HepG2 (cell line): Measurements from ENCODE around the gene PIP4K2C. TPM values are rescaled to one million over a fixed set of nuclear protein-coding genes. Genes with fewer than 3 reads are reported as not detected.
A peak's percentile ranks its signal among the peaks of the same experiment; 100 is the strongest.

Experiments used
- ARHGAP35 ChIP-seq: sonication (generic); formaldehyde crosslinking; IDR thresholded peaks from 2 replicates; pipeline ENCODE4 v1.9.0; 2022; ENCODE audit warnings: mild to moderate bottlenecking, inconsistent platforms, moderate library complexity, missing genetic modification reagents, borderline replicate concordance
- ETS1 ChIP-seq: sonication (generic); formaldehyde crosslinking; IDR thresholded peaks from 2 replicates; pipeline ENCODE4 v1.4.0; 2020; ENCODE audit warnings: missing genetic modification reagents
- HNF4G ChIP-seq, 2 experiments: sonication (generic) in 1 of 2; formaldehyde crosslinking in 1 of 2; IDR thresholded peaks; 2 replicates each; pipeline versions ENCODE4 v1.4.0 to v1.6.1; 2011 to 2020; ENCODE audit warnings: borderline replicate concordance in 2 of 2, low read depth in 2 of 2, mild to moderate bottlenecking in 2 of 2, low read length in 1 of 2, missing genetic modification reagents in 1 of 2, moderate library complexity in 1 of 2
- HNRNPL ChIP-seq: fragments of 200-400 bp; formaldehyde crosslinking; IDR thresholded peaks from 2 replicates; pipeline ENCODE4 v1.6.1; 2017; ENCODE audit warnings: mild to moderate bottlenecking, low read depth, low read length
- HOXA5 ChIP-seq: sonication (generic); formaldehyde crosslinking; IDR thresholded peaks from 2 replicates; pipeline ENCODE4 v1.4.0; 2020; ENCODE audit warnings: missing genetic modification reagents
- PATZ1 ChIP-seq: sonication (generic); formaldehyde crosslinking; IDR thresholded peaks from 2 replicates; pipeline ENCODE4 v1.4.0; 2020; ENCODE audit warnings: missing genetic modification reagents
- PHF20 ChIP-seq: sonication (generic); formaldehyde crosslinking; IDR thresholded peaks from 2 replicates; pipeline ENCODE4 v1.5.0; 2020; ENCODE audit warnings: mild to moderate bottlenecking, missing genetic modification reagents
- THRA ChIP-seq: sonication (generic); formaldehyde crosslinking; IDR thresholded peaks from 2 replicates; pipeline ENCODE4 v1.4.0; 2020; ENCODE audit warnings: missing genetic modification reagents, borderline replicate concordance
- ZFP37 ChIP-seq: sonication (generic); formaldehyde crosslinking; IDR thresholded peaks from 2 replicates; pipeline ENCODE4 v1.4.0; 2020; ENCODE audit warnings: missing genetic modification reagents, borderline replicate concordance
- ZHX1 ChIP-seq: sonication (generic); formaldehyde crosslinking; IDR thresholded peaks from 2 replicates; pipeline ENCODE4 v1.8.1; 2022; ENCODE audit warnings: low read depth, mild to moderate bottlenecking, missing genetic modification reagents
- ZNF136 ChIP-seq: sonication (generic); formaldehyde crosslinking; IDR thresholded peaks from 2 replicates; pipeline ENCODE4 v1.8.1; 2022; ENCODE audit warnings: low read depth, mild to moderate bottlenecking, moderate library complexity, missing genetic modification reagents
- ZNF296 ChIP-seq: sonication (generic); formaldehyde crosslinking; conservative IDR thresholded peaks from 2 replicates; pipeline ENCODE4 v1.5.0; 2020; ENCODE audit warnings: mild to moderate bottlenecking, missing genetic modification reagents
- ZNF335 ChIP-seq: sonication (generic); formaldehyde crosslinking; IDR thresholded peaks from 2 replicates; pipeline ENCODE4 v1.4.0; 2020; ENCODE audit warnings: missing genetic modification reagents
- ZNF468 ChIP-seq: sonication (generic); formaldehyde crosslinking; IDR thresholded peaks from 2 replicates; pipeline ENCODE4 v1.8.0; 2022; ENCODE audit warnings: mild to moderate bottlenecking, moderate library complexity, missing genetic modification reagents
- ZNF556 ChIP-seq: sonication (generic); formaldehyde crosslinking; IDR thresholded peaks from 2 replicates; pipeline ENCODE4 v1.4.0; 2020; ENCODE audit warnings: mild to moderate bottlenecking, missing genetic modification reagents, borderline replicate concordance
- ZNF672 ChIP-seq: sonication (generic); formaldehyde crosslinking; IDR thresholded peaks from 2 replicates; pipeline ENCODE4 v1.8.1; 2022; ENCODE audit warnings: missing genetic modification reagents
- ZNF790 ChIP-seq: sonication (generic); formaldehyde crosslinking; IDR thresholded peaks from 2 replicates; pipeline ENCODE4 v1.8.0; 2022; ENCODE audit warnings: missing genetic modification reagents, mild to moderate bottlenecking, borderline replicate concordance
- ZNF792 ChIP-seq: IDR thresholded peaks from 2 replicates; pipeline ENCODE4 v1.6.1; 2016
- ZSCAN31 ChIP-seq: sonication (generic); formaldehyde crosslinking; IDR thresholded peaks from 2 replicates; pipeline ENCODE4 v1.5.0; 2020; ENCODE audit warnings: low read depth, mild to moderate bottlenecking, missing genetic modification reagents
- polyA plus RNA-seq, 8 experiments: library from polyadenylated mRNA; depleted of rRNA in 3 of 8; stranded (reverse) in 7 of 8; unstranded in 1 of 8; fragments of >200 nt; fragmentation: Illumina TruSeq in 4 of 8; extraction: Trizol in 4 of 8; gene quantifications; 2 replicates each; pipeline versions ENCODE4 v1.2.1 to v1.2.3, GENCODE V29; 2011 to 2016; ENCODE audit warnings: low read depth in 4 of 8, missing spikeins in 1 of 8, mixed read lengths in 1 of 8; ENCODE audit not compliant: insufficient read depth in 1 of 8
- total RNA-seq, 5 experiments: library from RNA; depleted of rRNA; stranded (reverse); fragments of >200 nt; fragmentation: Illumina TruSeq; extraction: Trizol; gene quantifications; 2 replicates each; pipeline ENCODE4 v1.2.3, GENCODE V29; 2016; ENCODE audit warnings: low read depth in 1 of 5

The PIP4K2C gene
- total and polyA plus RNA-seq, 2 of the 13 experiments (the other 11 are each of a cell fraction or from before 2014, with no cell fraction given) = 23.3 to 26.4 TPM

- TF ChIP-seq ZNF468 (CRISPR knock-in tag) = 0 out of 2 replicates have a peak, but pooled peaks have one; percentile 34
- TF ChIP-seq HNRNPL = no peak
- TF ChIP-seq PATZ1 = 0 out of 2 replicates have a peak, but pooled peaks have one; percentile 12
- no peak for TF ChIP-seq ZNF335
- 0 out of 2 replicates have a peak, but pooled peaks have one; percentile 32 for TF ChIP-seq ZNF792 (CRISPR knock-in tag)
- TF ChIP-seq PHF20 = no peak
- TF ChIP-seq HNF4G (IDR thresholded peaks at IDR 0.05; ENCODE audit: borderline replicate concordance, low read depth, low read length) = no peak
- TF ChIP-seq HNF4G (CRISPR knock-in tag; IDR thresholded peaks at IDR 0.05; ENCODE audit: borderline replicate concordance, low read depth) = no peak
- TF ChIP-seq ZNF296 (CRISPR knock-in tag) = 0 out of 2 replicates have a peak, but pooled peaks have one; percentile 35
- TF ChIP-seq THRA = peak; percentile 40; the same call in 1 of the 2 replicates
- TF ChIP-seq ZNF556 = 0 out of 2 replicates have a peak, but pooled peaks have one; percentile 45
- TF ChIP-seq ZFP37 (CRISPR knock-in tag) = peak; percentile 57; the same call in 1 of the 2 replicates
- no peak for TF ChIP-seq ZSCAN31 (CRISPR knock-in tag)
- no peak for TF ChIP-seq ARHGAP35 (CRISPR knock-in tag)
- TF ChIP-seq ETS1 = no peak
- no peak; the same call in 1 of the 2 replicates for TF ChIP-seq ZHX1
- peak; percentile 40; the same call in 1 of the 2 replicates for TF ChIP-seq ZNF136
- 0 out of 2 replicates have a peak, but pooled peaks have one; percentile 44 for TF ChIP-seq ZNF790 (CRISPR knock-in tag)
- no peak for TF ChIP-seq ZNF672 (CRISPR knock-in tag)
- TF ChIP-seq HOXA5 (CRISPR knock-in tag) = no peak
These were observed 30.7 kb downstream of the PIP4K2C start (continued) for GRCh38 chr12:57621497-57622292.
